SHP77 treated with DMSO at 0.1 percent for 48 hours (cell line): Measurements from ENCODE around the gene MTX2.

Source experiments
- DNase-seq: peaks from one replicate; lab custom pipeline; 2025; lab: John Stamatoyannopoulos, UW

The MTX2 gene

GRCh38 chr2:176269319-176270099, at the start of gene MTX2:
TSS of gene MTX2 (plus strand) at chr2:176269442. CDS start at chr2:176269630, 188 bp downstream.
- DNase-seq, result peak; percentile 33

GRCh38 chr2:176227874-176228273, 41.4 kb upstream of the MTX2 start:
- no peak for DNase-seq

GRCh38 chr2:176234156-176234555, 35.1 kb upstream of the MTX2 start:
- DNase-seq, result no peak

- no peak for DNase-seq
Observed at GRCh38 chr2:176234940-176235339, 34.3 kb upstream of the MTX2 start.

GRCh38 chr2:176237456-176237855, 31.8 kb upstream of the MTX2 start:
- no peak for DNase-seq

- no peak for DNase-seq
Observed at GRCh38 chr2:176239031-176239430, 30.2 kb upstream of the MTX2 start.

GRCh38 chr2:176240301-176240700, 28.9 kb upstream of the MTX2 start:
- DNase-seq, result no peak

GRCh38 chr2:176242276-176242675, 27.0 kb upstream of the MTX2 start:
- no peak for DNase-seq

GRCh38 chr2:176246331-176246730, 22.9 kb upstream of the MTX2 start:
- DNase-seq, result no peak

GRCh38 chr2:176247859-176248258, 21.4 kb upstream of the MTX2 start:
- DNase-seq, result no peak

GRCh38 chr2:176251928-176252327, 17.3 kb upstream of the MTX2 start:
- no peak for DNase-seq

GRCh38 chr2:176260689-176261088, 8.6 kb upstream of the MTX2 start:
- no peak for DNase-seq

GRCh38 chr2:176261136-176261535, 8.1 kb upstream of the MTX2 start:
- no peak for DNase-seq

- no peak for DNase-seq
Observed at GRCh38 chr2:176268976-176269318, 295 bp upstream of the MTX2 start.

- no peak for DNase-seq
Observed at GRCh38 chr2:176270100-176270750, 983 bp downstream of the MTX2 start.

GRCh38 chr2:176272870-176273459, 3.7 kb downstream of the MTX2 start:
- DNase-seq, result no peak

GRCh38 chr2:176278927-176279326, 9.7 kb downstream of the MTX2 start:
- no peak for DNase-seq

- DNase-seq, result no peak
Observed at GRCh38 chr2:176280156-176280555, 10.9 kb downstream of the MTX2 start.

- DNase-seq, result no peak
Observed at GRCh38 chr2:176280867-176281658, 11.8 kb downstream of the MTX2 start.

GRCh38 chr2:176283291-176284068, 14.2 kb downstream of the MTX2 start:
- no peak for DNase-seq

GRCh38 chr2:176284461-176285049, 15.3 kb downstream of the MTX2 start:
- no peak for DNase-seq
